Neuron (in vitro differentiated cells): ENCODE measurements around the gene DUS4L.
"Not testable (repeated sequence)": the region's sequence is repeated elsewhere in the genome, so short reads cannot be mapped to it uniquely, and the experiment has no call there.

Experiments
- H2AFZ ChIP-seq: one replicate; pipeline ENCODE4 v1.6.1; 2013; ENCODE audit warnings: low read depth, mild to moderate bottlenecking, inconsistent platforms, low read length, moderate library complexity
- H3K27me3 ChIP-seq: one replicate; pipeline ENCODE4 v1.6.1; 2013; ENCODE audit warnings: low read length; ENCODE audit not compliant: insufficient read depth
- H3K36me3 ChIP-seq: one replicate; pipeline ENCODE4 v1.6.1; 2013; ENCODE audit warnings: low read length; ENCODE audit not compliant: insufficient read depth
- H3K4me1 ChIP-seq: one replicate; pipeline ENCODE4 v1.6.1; 2013; ENCODE audit warnings: low read length; ENCODE audit not compliant: insufficient read depth
- H3K4me3 ChIP-seq: 2 replicates; pipeline ENCODE4 v1.5.1; 2013; ENCODE audit warnings: mild to moderate bottlenecking, low read length, moderate library complexity
- H3K9me3 ChIP-seq: one replicate; pipeline ENCODE4 v1.6.1; 2013; ENCODE audit warnings: low read length

Gene DUS4L, protein sequence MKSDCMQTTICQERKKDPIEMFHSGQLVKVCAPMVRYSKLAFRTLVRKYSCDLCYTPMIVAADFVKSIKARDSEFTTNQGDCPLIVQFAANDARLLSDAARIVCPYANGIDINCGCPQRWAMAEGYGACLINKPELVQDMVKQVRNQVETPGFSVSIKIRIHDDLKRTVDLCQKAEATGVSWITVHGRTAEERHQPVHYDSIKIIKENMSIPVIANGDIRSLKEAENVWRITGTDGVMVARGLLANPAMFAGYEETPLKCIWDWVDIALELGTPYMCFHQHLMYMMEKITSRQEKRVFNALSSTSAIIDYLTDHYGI

DNA sequence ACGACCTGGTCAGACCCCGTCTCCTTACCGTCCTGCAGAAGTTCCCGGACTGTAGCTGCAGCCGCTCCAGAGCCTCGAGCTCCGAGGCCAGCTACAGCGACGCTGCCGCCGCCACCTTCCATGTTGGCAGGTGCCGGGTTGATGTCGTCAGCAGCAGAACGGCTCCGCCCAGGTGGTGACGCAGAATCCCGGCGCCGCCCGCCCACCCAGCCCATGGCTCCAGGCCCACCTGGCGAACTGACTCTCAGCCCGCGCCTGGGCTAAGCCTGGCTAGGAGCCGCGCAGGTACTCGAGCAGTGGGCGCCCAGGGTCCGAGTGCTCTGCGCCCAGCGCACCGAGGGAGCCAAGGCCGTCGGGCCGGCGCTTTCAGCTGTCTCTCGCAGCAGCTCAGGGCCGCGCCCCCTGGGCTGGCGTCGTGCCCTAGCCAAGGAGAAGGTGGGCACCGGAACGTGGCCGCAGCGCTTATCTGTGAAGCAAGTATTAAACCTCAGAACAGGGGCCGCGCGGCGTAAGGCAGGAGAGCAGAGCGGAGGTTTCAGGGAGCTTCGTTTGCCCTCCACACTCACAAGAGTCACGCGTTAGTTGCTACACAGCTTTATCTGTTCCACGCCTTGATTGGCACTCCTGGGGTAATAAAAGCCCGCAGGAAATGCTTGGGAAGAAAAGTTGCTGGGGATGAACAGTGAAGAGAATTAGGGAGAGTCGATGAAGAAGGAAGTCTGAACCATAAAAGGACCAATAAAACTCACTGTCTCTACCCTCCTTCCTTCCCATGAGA is at the start of gene DUS4L, which contains the start of gene COG5:
Gene DUS4L (plus strand): TSS at position 197 of the 778 bp plus-strand sequence. CDS start 3,100 bp downstream, outside the sequence.
Gene COG5 (minus strand): TSS at position 146 of the 778 bp plus-strand sequence. CDS start 24 bp downstream, at position 122.
- H2AFZ ChIP-seq = peak within 1 kb of the TSS; percentile 80
- peaks cover 9% of the 10 kb centered on the region for H3K36me3 ChIP-seq
- H3K4me3 ChIP-seq = peak within 1 kb of the TSS; percentile 70
- H3K4me1 ChIP-seq = peaks cover 20% of the 10 kb centered on the region
- H3K9me3 ChIP-seq = no peaks in the 10 kb centered on the region
- H3K27me3 ChIP-seq = no peaks in the 10 kb centered on the region

DNA sequence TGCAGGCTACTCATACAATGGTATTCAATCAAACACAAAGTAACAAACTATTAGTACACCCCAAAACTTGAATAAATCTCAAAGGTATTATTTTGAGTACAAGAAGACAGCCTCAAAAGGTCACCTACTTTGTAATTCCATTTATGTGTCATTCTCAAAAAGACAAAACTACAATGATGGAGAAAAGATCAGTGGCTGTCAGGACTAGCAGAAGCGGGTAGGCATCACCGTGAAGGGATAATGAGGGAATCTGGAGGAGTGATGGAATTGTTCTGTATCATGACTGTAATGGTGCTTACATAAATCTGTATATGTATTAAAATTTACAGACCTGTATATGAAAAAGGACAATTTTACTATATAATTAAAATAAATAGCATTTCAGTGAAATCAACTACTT is 37.1 kb upstream of the DUS4L start:
- Histone ChIP-seq H3K9me3 (peaks cover 5% of the 10 kb centered on the region), H2AFZ (no peak overlapping the region), H3K36me3 (peaks cover 17% of the 10 kb centered on the region), H3K4me3 (no peak overlapping the region), H3K27me3 (no peaks in the 10 kb centered on the region), H3K4me1 (no peaks in the 10 kb centered on the region)

DNA sequence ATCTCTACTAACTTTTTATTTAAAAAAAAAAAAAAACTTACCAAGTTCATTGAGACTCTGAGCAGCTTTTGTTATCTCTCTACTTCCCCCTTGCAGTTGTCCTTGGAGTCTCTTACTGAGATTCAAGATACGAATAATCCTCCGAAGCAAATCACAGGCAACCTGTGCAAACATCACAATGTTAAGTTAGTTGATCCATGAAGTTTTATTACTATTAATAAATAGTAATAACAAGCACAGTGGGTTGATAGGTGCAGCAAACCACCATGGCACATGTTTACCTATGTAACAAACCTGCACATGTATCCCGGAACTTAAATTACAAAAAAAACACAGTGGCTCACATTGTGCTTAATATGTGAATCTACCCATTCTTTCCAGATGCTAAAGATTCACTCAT is 36.6 kb upstream of the DUS4L start:
- H3K27me3 ChIP-seq = no peaks in the 10 kb centered on the region
- H2AFZ ChIP-seq = no peak overlapping the region
- no peaks in the 10 kb centered on the region for H3K4me1 ChIP-seq
- no peak overlapping the region for H3K4me3 ChIP-seq
- peaks cover 17% of the 10 kb centered on the region for H3K36me3 ChIP-seq
- peaks cover 2% of the 10 kb centered on the region for H3K9me3 ChIP-seq

DNA sequence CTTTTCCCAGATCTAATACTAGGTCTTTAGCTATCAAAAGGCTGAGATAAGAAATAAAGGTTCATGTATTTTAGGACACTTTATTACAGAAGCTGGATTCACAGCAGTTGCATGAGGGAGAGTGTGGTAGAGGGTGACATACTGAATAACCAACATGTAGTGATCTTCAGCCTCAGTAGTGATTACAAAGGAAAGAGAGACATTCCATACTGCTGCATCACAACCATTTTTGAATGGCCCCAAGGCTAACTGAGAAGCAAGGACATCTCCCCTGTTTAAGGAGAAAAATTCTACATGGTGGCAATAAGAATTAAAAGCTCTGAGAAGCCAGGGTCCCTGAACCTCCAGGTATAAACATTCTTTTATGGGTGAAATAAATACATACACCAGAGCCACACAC is 35.3 kb upstream of the DUS4L start:
- H3K27me3 ChIP-seq = no peaks in the 10 kb centered on the region
- H3K4me1 ChIP-seq = no peaks in the 10 kb centered on the region
- H2AFZ ChIP-seq = no peak overlapping the region
- H3K4me3 ChIP-seq = no peak overlapping the region
- H3K9me3 ChIP-seq = peaks cover 2% of the 10 kb centered on the region
- peaks cover 14% of the 10 kb centered on the region for H3K36me3 ChIP-seq

DNA sequence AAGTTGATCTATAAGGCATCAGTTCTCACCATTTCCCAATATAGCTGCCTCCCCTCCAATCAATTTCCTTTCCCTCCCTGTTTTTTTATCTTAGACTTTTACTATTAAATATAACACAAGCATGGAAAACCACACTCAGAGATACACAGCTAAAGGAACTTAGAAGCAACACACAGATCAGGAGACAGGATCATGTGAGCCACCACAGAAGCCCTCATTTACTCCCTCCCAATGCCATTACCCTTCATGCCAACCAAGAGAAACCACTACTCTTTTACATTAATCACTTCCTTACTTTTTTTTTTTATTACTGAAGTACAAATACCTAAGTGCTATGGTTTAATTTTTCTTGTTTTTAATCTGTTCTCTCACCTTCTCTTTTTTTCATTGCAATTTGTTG is 33.0 kb upstream of the DUS4L start:
- Histone ChIP-seq H3K36me3 (peaks cover 10% of the 10 kb centered on the region), H3K27me3 (no peaks in the 10 kb centered on the region), H3K4me3 (no peak overlapping the region), H2AFZ (no peak overlapping the region), H3K9me3 (peaks cover 2% of the 10 kb centered on the region), H3K4me1 (no peaks in the 10 kb centered on the region)

DNA sequence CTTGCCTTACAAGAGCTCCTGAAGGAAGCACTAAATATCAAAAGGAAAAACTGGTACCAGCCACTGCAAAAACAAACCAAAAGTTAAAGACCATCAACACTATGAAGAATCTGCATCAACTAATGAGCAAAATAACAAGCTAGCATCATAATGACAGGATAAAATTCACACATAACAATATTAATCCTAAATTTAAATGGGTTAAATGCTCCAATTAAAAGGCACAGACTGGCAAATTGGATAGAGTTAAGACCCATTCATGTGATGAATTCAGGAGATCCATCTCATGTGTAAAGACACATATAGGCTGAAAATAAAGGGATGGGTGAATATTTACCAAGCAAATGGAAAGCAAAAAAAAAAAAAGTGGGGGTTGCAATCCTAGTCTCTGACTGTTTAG is 29.6 kb upstream of the DUS4L start:
- Histone ChIP-seq H3K27me3 (no peaks in the 10 kb centered on the region), H2AFZ (no peak overlapping the region), H3K4me3 (no peak overlapping the region), H3K4me1 (no peaks in the 10 kb centered on the region), H3K36me3 (peaks cover 4% of the 10 kb centered on the region), H3K9me3 (peaks cover 2% of the 10 kb centered on the region)

DNA sequence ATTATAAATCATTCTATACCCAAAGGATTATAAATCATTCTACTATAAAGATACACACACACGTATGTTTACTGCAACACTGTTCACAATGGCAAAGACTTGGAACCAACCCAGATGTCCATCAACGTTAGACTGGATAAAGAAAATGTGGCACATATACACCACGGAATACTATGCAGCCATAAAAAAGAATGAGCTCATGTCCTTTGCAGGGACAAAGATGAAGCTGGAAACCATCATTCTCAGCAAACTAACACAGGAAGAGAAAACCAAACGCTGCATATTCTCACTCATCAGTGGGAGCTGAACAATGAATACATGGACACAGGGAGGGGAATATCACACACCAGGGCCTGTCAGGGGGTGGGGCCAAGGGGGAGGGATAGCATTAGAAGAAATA is 26.5 kb upstream of the DUS4L start:
- not testable (repeated sequence) for H3K36me3 ChIP-seq, H2AFZ ChIP-seq, H3K4me3 ChIP-seq, H3K9me3 ChIP-seq, H3K27me3 ChIP-seq, H3K4me1 ChIP-seq

DNA sequence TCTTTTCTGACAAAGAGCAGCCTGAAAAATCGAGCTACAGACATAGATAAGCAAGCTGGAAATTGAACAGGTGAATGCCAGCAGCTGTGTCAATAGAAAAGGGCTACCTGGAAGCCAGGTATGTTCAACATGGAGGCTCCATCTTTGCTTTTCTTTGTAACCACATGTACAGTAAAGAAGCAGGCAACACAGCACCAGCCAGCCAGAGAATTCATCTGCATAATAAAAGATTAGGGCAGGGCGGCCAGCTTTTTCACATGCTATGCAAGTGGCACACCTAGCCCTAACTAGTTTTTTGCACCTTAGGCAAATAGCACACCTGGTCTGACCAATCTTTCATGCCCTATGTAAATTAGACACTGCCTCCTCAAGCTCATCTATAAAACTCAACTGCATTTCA is 25.8 kb upstream of the DUS4L start:
- H3K36me3 ChIP-seq = peaks cover 4% of the 10 kb centered on the region
- H3K4me3 ChIP-seq = no peak overlapping the region
- H2AFZ ChIP-seq = no peak overlapping the region
- H3K4me1 ChIP-seq = no peaks in the 10 kb centered on the region
- no peaks in the 10 kb centered on the region for H3K9me3 ChIP-seq
- H3K27me3 ChIP-seq = no peaks in the 10 kb centered on the region

DNA sequence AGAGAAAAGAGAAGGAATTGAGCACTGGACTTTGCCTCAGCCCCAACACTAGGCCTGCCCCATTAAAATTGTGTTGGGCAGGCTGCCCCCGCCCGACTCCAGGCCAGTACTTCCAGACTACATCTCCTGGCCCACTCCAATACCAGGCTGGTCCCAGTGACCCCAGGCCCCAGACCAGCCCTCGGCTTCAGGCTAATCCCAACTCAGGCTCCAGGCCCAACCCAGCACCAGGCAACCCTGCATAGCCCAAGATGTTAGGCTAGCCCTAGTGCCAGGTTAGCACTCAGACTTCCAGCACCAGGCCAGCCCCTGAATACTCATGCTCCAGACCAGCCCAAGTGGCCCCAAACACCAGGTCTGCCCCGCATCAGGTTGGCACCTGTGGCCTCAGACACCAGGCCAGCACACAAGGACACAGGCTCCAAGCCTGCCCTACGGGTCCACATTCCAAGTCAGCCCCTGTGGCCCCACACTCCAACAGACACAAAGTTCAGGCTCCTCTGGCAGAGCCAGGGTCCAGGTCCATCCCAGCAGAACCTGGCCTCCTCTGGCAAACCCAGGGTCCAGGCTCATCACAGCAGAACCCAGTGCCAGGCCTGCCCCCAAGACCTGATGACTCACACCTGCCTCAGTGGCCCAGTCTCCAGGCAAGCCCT is 20.3 kb upstream of the DUS4L start:
- Histone ChIP-seq H2AFZ (no peak overlapping the region), H3K36me3 (peaks cover 26% of the 10 kb centered on the region), H3K4me1 (no peaks in the 10 kb centered on the region), H3K27me3 (no peaks in the 10 kb centered on the region), H3K4me3 (no peak overlapping the region), H3K9me3 (peaks cover 21% of the 10 kb centered on the region)

DNA sequence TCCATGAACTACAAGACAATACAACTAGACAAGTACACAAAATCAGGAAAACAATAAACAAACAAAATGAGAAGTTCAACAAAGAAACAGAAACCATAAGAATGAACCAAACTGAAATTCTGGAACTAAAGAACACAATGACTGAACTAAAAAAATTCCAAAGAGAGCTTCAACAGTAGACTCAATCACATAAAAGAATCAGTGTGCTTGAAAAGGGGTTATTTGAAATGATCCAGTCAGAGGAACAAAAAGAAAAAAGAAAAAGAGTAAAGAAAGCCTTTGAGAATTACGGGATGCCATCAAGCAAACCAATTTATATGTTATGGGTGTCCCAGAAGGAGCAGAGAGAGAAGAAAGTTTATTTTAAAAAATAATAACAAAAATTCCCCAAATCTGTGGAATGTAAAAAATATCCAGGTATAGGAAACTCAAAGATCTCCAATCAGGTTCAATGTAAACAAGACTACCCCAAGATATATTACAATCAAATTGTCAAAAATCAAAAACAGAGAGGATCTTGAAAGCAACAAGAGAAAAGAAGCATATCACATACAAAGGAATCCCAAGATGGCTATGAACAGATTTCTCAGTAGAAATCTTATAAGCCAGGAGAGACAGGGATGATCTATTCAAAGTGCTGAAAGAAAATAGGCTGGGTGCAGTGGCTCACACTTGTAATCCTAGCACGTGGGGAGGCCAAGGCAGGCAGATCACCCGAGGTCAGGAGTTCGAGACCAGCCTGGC is 18.8 kb upstream of the DUS4L start:
- Histone ChIP-seq H2AFZ (no peak overlapping the region), H3K9me3 (peaks cover 21% of the 10 kb centered on the region), H3K27me3 (no peaks in the 10 kb centered on the region), H3K4me1 (no peaks in the 10 kb centered on the region), H3K36me3 (peaks cover 26% of the 10 kb centered on the region), H3K4me3 (no peak overlapping the region)

DNA sequence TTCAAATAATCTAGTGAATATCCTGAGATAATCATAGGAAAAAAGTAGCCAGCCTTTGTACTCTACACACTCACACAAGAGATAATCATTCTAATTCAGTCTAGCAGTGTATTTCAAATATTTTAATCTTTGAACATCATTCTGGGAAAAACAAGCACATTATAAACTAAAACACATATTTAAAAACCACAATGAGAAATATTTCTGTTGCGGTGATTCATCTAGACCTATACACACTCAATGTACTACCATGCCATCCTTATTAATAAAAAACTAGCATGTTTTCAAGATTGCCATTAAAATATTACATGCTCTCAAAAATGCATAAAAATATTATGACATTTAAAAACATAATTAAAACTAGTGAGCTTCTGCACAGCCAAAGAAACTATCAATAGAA is 11.8 kb upstream of the DUS4L start:
- Histone ChIP-seq H3K36me3 (peaks cover 49% of the 10 kb centered on the region), H3K4me3 (no peak overlapping the region), H3K9me3 (peaks cover 4% of the 10 kb centered on the region), H2AFZ (no peak overlapping the region), H3K27me3 (no peaks in the 10 kb centered on the region), H3K4me1 (no peaks in the 10 kb centered on the region)

DNA sequence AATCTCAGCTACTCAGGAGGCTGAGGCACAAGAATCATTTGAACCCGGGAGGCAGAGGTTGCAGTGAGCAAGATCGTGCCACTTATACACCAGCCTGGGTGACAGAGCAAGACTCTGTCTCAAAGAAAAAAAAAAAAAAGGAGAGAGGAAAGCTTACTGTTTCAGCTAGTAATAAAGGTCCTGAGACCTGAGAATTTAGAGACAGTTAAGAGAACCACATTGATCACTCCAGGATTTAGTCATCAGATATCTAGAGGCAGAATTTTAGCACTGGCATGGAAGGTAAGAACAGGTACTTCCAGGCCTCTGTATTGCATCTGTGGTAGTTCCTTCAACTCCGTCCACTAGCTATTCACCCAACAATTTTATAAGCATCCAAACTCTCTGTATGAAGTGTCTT is 7.9 kb upstream of the DUS4L start:
- Histone ChIP-seq H2AFZ (no peak overlapping the region), H3K9me3 (no peaks in the 10 kb centered on the region), H3K27me3 (no peaks in the 10 kb centered on the region), H3K4me3 (no peak overlapping the region), H3K4me1 (no peaks in the 10 kb centered on the region), H3K36me3 (peaks cover 47% of the 10 kb centered on the region)
